Measurements from ENCODE around the gene PADI1. TPM values are rescaled to one million over a fixed set of nuclear protein-coding genes. Genes with fewer than 3 reads are reported as not detected.

Gene PADI1
- polyA plus RNA-seq, 1 donor, result 0.47 TPM

DNA sequence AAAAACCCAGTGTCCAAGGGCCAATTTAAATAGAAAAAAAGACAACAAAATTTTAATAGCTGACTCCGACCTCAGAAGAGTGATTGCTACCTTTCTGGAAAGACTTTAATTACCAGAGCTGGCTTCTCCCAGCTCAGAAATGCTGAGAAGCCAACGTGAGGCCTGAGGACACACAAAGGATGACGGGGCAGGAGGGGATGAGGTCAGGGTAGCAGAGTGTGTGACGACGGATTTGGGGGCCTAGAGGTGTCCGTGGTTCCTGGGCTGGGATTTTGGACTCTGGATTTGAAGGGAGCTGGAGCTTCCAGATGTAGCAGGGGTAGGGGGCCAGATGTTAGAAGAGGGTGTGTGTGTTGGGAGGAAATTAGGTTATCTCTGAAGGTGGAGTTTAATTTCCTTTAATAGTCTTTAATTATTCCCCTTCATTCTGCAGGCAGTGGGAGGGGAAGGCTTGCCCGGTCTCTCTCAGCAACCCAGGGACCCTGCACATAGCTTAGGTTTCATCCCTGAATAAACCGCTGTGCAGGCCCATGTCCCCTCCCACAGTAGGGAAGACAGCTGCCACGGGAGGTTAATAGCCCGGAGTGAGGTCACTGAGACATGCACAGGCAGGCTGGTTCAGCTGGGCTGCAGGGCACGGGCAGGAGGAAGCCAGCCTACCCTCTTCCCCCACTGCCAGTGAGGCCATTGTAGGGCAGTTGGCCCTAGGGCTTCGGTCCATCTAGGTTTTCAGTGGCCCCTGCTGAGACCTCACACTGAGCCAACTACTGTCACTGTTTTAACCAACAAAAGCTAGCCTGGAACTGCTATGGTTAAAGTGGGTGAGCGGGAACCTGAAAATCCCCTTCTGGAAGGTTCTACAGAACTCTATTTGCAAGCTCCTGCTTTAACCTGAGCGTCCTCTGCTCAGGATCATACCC lies 40.2 kb downstream of the PADI1 start:
- DNase-seq (ENCODE audit: low read depth), result no peak

DNA sequence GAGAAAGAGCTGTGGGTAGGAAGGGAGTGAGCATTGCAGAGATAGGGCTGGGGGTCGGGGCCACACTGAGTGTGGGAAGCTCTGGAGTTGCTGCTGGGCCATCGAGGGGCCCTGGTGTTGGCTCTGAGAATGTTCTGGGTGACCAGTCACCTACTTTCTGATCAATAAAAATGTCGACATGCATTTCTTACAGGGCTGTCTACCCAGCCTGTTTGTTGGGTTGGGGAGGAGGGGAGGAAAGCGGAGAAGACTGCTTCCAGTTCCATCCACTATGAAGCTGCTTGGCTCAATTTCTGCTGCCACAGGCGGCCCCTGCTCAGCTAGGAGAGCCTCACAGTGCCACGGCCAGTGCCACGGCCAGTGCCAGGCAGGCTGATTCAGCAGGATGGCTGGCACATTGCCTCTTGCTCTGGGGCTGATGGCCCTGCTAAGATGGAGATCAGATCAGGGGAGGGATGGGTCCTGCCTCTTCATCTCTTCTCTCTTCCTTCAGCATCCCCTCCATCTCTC lies 40.9 kb downstream of the PADI1 start:
- no peak for DNase-seq (ENCODE audit: low read depth)

DNA sequence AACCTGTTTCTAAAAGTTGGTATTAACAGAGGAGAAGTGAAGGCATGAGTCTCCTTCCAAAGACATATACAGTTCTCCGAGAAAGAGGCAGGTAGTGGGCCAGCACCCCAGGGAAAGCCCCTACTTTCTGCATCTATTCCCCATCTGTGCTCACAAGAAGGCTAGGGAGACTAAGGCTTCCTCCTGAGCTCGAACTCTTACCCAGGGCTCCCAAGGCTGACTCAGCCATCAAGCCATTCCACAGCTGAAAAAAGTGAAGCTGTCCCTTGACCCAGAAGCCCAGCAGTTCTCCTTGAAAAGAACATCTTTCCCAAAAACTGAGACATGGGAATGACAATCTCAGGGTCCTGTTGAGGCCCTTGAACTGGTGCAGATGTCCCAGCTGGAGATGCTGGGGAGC lies 42.0 kb downstream of the PADI1 start:
- no peak for DNase-seq (ENCODE audit: low read depth)

DNA sequence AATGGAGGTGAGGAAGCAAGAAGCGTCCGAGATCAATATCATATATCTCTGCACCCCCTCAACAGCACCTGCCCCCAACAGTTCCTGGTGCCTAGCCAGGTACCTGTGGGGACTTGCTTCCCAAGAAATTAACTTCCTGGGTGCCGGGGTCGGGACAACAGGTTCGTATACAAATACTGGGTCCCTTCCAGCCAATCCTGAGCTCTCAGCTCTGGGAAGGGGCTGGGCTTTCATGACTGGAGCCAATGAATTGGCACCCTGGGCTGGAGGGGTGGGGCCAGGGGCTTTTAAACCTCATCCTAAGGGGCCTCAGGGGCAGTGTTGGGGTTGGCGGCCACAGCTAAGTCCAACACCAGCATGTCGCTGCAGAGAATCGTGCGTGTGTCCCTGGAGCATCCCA lies 43.9 kb downstream of the PADI1 start, which contains the start of gene PADI3:
TSS of gene PADI3 (plus strand) at position 318 of the 400 bp plus-strand sequence. CDS start at position 358, 40 bp downstream.
- no peak for DNase-seq (ENCODE audit: low read depth)

DNA sequence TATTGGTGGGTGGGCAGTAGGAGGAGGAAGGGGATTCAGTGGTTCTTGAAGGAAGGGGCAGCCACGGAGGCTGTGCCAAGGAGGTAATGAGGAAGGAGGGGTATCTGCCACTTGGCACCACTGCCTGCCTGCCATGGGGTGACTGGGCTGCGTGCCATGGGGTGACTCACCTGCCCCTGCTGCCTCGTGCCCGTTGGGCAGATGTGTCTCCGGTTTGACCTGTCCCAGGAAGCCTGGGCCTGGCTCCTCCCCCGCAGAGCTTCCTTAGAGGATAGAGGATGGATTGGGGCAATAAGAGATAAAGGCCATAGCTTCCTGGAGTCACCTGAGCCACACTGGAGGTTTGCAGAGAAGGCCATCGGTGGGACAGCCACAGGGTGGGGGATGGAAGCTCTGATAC lies 45.7 kb downstream of the PADI1 start:
- no peak for DNase-seq (ENCODE audit: low read depth)

DNA sequence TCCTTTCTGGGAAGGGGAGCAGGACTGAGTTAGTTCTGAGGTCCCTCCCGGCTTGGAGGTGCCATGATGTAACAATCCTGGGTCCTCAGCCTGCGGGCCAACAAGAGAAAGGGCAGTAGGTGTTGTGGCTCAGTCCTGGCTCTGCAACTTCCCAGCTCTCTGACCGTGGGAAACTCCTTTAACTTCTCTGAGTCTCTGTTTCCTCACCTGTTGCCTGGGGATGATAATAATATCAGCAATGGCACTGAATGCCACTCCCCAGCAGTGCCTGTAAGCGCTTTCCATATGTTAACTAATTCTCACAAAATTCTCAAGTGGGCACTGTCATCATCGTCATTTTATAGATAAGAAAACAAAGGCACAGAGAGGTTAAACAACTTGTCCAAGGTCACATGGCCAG lies 46.3 kb downstream of the PADI1 start:
- no peak for DNase-seq (ENCODE audit: low read depth)

DNA sequence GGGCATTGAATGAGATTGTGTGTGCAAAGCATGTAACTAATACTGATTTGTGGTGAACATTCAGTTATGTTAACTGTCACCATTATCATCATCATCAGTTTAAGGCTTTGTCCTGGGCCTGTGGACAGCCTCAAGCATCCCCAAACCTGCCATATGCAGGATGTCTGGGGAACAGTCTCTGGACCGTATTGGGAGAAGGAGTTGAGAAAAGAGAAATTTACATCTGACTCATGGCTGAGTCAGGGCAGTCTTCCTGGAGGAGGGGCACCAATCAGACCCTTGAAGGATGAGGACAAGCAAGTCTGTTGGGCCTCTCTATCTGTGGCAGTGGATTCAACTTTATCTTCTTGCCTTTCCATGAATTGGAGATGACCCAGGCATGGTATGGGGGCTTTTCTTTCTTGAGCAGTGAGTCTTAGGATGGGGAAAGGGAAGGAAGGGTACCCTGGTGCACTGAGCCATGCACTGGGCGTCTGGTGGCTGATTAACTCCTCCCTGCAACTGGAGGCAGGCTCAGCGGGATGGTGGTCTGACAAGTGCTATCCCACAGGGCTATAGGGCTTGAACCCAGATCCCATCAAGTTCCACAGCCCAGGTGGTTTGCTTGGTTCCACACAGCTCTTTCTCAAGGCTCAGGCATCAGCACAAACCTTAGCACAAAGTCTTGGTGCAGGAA lies 46.9 kb downstream of the PADI1 start:
- no peak for DNase-seq (ENCODE audit: low read depth)

DNA sequence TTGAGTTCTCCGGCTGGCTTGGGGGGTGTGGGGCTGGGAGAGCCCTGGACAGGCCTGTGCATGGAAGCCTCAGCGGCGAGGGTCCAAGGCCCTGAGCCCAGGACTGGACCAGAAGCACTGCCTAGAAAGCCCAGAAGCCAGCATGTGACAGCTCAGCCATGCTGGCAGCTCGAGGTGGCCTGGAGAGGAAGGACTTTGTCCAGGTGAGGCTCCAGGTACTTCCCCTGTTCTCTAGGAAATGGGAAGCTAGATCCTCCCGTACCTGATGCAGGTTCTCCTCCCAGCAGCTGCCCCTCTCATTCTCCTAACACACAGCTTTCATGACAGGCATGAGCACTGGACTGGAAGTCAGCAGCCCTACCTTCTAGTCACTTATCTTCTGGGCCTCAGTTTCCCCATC lies 50.4 kb downstream of the PADI1 start:
- DNase-seq (ENCODE audit: low read depth), result no peak

DNA sequence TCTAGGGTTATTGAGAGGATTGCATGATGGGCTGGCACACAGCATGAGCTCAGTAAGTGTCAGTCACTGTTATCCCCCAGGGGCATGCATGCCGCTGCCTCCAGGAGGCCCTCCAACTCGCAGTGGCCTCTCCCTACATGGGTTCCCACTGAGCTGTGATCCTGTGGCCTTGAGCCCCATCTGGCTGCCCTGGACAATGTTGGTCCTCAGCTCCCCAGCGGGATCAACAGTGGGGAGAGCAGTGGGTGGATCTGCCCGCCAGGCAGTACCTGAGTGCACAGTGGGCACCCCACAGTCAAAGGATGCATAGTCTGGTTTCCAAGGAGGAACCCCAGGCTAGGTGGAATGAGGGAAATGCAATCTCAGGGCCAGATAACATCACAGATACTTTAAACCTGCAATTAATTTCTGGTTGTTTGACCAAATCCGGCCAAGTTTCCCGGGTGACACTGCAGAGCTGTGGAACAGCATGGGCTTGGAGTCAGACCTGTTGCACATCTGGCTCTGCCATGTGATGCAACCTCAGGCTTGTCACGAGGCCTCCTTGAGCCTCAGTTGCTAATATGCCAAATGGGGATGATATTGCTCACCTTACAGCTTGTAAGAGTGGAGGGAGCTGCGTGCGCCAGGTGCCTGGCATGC lies 53.3 kb downstream of the PADI1 start:
- DNase-seq (ENCODE audit: low read depth), result no peak

DNA sequence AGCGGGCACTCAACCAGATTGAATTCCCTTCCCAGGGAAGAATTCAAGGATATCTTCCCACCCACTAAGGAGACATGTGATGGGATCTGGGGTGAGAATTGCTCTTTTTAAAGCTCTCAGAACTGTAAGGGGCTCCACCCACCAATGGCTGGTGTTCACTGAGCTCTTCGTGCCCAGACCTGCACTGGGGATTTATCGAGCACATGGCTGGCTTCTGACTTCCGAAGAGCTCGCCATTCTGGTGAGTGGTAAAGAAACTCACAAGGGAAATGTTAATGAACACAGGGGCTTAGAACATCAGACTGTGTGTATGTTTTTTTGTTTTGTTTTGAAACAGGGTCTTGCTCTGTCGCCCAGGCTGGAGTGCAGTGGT lies 53.8 kb downstream of the PADI1 start:
- no peak for DNase-seq (ENCODE audit: low read depth)

DNA sequence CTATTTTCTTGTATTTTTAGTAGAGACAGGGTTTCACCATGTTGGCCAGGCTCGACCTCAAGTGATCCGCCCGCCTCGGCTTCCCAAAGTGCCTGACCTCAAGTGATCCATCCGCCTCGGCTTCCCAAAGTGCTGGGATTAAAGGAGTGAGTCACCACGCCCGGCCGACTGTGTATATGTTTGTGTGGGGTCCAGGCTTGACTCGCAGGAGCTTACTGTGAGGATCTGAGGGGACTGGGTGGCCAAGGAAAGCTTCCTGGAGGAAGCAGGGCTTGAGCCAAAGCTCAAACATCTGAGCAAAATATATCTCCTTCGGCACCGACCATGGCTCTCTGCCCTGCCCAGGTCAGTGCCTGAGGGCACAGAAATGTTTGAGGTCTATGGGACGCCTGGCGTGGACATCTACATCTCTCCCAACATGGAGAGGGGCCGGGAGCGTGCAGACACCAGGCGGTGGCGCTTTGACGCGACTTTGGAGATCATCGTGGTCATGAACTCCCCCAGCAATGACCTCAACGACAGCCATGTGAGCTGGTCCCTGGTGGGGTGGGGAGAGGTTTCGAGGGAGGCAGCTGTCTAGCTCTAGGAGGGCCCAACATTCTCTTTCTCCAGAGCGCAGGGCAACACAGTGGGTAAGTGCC lies 54.4 kb downstream of the PADI1 start:
- no peak for DNase-seq (ENCODE audit: low read depth)

DNA sequence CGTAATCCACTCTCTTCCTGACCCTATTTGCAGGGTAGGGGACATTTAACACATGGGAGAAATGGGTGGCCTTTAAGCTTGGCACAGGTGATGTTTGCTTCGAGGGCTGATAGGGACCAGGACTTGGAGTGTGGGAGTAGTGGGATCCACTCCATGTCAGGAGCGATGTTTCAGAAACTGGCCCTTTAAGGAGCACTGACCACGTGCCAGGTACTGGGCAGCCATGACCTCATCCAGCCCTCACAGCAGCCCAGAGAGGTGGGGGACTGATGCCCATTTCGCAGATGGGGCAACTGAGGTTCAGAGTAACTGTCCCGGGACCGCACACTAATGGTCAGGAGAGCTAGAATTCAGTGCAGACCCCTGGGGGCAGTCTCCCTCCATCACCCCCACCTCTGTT lies 55.3 kb downstream of the PADI1 start:
- no peak for DNase-seq (ENCODE audit: low read depth)

DNA sequence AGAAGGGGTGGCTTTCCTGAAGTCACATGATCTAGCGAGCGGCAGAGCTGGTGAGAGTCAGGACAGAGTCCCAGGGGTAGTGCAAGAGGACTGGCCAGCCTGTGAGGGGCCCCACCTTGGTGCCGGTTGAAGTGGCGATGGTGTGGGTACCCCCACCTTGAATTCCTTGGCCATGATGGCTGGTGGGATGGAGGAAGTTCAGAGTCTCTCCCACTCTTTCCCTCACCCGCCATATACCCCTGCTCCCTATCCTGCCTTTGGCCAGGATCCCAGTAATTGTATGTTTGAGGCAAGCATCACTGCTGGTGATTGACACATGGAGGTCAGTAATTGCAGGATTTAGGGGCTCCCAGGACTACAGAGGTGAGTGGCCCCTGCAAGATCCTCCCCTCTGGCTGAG lies 55.8 kb downstream of the PADI1 start:
- DNase-seq (ENCODE audit: low read depth), result no peak

DNA sequence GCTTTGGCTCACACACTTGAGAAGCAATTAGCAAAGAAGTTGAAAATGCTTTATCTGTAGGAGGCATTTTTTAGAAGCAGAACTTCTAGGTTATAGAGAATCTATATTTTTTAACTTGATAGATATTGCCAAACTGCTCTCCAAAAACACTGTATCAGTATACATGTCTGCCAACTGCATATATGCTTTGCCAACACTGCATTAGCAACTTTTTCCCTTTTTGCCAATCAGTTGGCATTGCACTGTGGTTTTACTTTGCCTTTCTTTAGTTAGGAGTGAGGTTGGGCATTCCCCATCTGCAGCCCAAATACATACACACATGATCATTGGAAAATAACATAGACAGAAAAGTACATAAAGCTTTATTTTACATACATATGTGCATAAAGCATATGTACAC lies 59.0 kb downstream of the PADI1 start:
- DNase-seq (ENCODE audit: low read depth), result no peak

DNA sequence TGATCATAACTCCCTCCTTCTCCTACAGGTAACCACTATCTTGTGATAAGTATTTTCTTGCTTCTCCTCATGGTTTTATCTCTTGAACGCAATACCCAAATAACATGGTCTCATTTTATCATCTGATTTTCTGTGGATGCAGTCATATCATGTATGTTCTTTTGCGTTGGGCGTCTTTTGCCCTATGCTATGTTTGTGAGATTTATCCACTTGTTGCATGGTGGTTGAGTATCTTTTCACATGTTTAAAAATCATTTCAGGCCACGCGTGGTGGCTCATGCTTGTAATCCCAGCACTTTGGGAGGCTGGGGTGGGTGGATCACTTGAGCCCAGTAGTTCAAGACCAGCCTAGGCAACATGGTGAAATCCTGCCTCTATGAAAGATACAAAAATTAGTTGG lies 59.5 kb downstream of the PADI1 start:
- no peak for DNase-seq (ENCODE audit: low read depth)

DNA sequence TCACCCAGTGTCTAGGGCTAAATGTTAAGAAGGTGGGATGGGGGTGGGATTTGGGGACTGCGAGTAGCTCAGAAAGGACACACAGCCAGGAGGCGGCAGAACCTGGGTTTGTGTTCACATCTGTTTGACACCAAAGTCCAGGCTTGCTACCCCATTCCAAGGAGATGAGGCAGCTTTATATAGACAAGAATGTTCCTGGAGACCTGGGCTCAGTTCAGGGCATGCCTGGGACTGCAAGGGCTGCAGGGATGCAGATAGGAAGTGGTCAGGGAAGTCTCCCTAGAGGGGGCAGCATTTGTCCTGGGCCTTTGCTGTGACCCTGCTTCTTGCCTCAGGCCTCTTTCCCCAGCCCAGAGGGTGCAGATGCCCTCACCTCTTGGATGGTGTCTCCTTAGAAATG lies 60.2 kb downstream of the PADI1 start:
- DNase-seq (ENCODE audit: low read depth), result no peak

DNA sequence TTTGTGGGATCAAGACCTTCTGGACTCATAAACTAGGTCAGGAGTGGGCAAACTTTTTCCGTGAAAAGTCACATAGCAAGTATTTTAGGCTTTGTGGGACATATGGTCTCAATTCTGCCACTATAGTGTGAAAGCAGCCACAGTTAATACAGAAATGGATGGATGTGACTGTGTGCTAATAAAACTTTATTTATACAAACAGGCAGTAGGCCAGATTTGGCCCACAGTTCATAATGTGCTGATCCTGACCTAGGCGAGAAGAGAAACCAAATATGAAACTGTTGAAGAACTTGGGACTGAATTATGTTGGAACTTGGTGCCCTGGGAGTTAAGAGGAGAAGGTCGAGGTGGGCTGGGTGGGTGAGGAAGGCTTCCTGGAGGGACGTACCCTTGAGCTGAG lies 61.0 kb downstream of the PADI1 start:
- no peak for DNase-seq (ENCODE audit: low read depth)

DNA sequence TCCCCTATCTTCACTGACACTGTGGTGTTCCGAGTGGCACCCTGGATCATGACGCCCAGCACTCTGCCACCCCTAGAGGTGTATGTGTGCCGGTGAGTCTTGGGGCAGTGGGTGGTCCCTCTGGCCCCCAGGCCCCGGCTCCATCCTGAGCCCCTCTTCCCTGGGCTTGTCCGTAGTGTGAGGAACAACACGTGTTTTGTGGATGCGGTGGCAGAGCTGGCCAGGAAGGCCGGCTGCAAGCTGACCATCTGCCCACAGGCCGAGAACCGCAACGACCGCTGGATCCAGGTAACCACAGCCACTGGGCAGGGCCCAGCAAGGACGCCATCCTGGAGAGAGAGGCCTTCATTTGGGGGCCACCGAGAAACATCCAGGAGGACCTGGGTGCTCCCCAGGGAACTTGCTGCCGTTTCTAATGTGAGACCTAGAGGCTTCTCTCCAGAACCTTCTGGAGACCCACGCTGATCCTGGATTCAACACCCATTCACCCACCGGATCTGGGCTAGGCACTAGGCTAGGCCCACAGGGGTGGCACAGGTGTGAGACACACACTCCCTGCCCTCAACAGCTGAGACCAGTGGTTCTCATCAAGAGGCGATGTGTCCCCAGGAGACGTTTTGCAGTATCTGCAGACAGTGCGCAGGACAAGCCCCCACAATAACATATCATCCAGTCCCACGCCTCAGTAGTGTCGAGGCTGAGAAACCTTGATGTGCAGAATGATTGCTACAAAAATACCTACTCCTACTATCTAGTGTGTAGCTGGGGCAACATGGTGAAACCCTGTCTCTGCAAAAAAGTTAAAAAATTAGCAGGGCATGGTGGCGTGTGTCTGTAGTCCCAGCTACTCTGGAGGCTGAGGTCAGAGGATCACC lies 66.2 kb downstream of the PADI1 start:
- DNase-seq (ENCODE audit: low read depth), result no peak

DNA sequence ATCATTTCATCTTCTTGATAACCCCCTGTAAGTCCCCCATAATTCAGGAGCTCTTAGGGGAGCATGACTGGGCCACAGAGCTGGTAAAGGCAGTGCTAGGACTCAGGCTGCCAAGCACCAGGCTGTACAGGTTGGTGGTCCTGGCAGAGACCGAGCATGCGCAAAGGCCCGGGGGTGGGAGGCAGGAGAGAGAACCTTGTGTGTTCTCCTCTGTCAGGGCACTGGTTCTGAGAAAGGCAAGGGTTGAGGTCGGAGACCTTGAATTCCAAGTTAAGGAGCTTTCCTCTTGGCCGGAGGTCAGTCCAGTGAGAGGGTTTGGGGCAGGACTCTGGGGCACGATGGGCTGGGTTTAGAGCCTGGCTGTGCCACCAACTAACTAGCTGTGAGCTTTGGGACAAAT lies 67.1 kb downstream of the PADI1 start:
- DNase-seq (ENCODE audit: low read depth), result no peak

DNA sequence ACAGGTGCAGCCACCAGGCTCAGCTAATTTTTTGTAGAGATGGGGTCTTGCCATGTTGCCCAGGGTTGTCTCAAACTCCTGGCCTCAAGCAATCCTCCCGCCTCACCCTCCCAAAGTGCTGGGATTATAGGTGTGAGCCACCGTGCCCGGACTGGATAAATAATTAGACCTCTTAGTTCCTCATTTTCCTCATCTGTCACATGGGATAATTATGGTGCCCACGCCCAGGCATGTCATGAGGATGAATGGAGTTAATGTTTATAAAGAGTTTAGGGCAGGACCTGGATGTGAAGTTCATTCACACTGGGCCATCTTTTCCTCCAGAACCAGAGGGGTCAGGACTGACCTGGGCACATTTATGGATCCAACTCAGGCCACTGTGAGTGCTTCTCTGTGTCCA lies 67.7 kb downstream of the PADI1 start:
- no peak for DNase-seq (ENCODE audit: low read depth)

DNA sequence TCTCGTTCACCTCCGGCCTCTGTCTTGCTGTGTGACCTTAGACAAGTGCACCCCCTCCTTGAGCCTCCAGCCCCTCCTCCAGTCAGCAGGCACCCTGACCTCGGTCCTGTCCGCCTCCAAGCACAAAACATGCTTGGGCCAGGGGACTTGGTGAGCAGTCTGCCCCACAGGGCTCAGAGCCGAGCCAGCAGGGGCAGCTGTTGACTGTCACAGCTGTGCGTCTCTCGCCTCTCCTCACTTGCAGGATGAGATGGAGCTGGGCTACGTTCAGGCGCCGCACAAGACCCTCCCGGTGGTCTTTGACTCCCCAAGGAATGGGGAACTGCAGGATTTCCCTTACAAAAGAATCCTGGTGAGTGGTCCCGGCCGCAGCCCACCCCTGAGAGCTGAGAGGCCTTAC lies 68.2 kb downstream of the PADI1 start:
- no peak for DNase-seq (ENCODE audit: low read depth)
